Hepatocyte (in vitro differentiated cells): Measurements from ENCODE around the gene PDCD5.

Source experiments
- CTCF ChIP-seq: fragments of 200-600 bp; sonication (generic); IDR thresholded peaks from 2 replicates; pipeline ENCODE4 v1.5.1; 2016; ENCODE audit warnings: antibody characterized with exemption, mild to moderate bottlenecking; ENCODE audit not compliant: poor library complexity
- EZH2 ChIP-seq: fragments of 200-600 bp; sonication (generic); IDR thresholded peaks from 2 replicates; pipeline ENCODE4 v1.6.1; 2016; ENCODE audit warnings: antibody characterized with exemption, mild to moderate bottlenecking, borderline replicate concordance

GRCh38 chr19:32599736-32600157, 18.8 kb downstream of the PDCD5 start:
- peak; percentile 85 for TF ChIP-seq CTCF
- no peak for TF ChIP-seq EZH2
